Measurements from ENCODE around the gene C1RL.

C1RL gene

GRCh38 chr12:7076493-7076892 is 32.5 kb downstream of the C1RL start:
- H3K9me3 Mint-ChIP-seq = no peaks in the 10 kb centered on the region
- H3K36me3 Mint-ChIP-seq (ENCODE audit: low read depth) = no peaks in the 10 kb centered on the region
- no peak overlapping the region for H3K27ac Mint-ChIP-seq
- DNase-seq (no peak), ATAC-seq (no peak)
- no peak overlapping the region for H3K4me3 Mint-ChIP-seq
- H3K27me3 Mint-ChIP-seq = peaks cover 3% of the 10 kb centered on the region
- H3K4me1 Mint-ChIP-seq = no peaks in the 10 kb centered on the region

DNA sequence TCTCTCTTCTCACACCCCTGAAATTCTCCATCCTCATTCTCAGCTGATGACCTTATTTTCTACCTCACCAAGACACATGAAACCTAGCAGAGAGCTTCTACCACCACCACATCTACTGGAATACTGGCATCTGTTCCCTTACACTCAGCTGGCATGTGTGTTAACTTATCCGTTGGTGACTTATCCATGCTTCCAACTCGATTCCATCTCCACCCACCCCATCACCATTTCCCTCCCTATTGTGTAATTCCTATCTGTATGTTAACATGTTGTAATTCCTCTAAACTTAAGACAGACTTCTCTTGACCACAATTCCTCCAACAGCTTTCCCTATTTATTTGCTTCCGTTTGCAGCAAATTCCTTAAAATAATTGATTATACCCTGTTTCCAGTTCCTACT is 33.1 kb downstream of the C1RL start:
- DNase-seq (no peak), ATAC-seq (no peak)
- Mint-ChIP-seq H3K9me3 (no peaks in the 10 kb centered on the region), H3K4me3 (no peak overlapping the region), H3K27me3 (peaks cover 3% of the 10 kb centered on the region), H3K4me1 (no peaks in the 10 kb centered on the region), H3K27ac (no peak overlapping the region), H3K36me3 (ENCODE audit: low read depth) (no peaks in the 10 kb centered on the region)

DNA sequence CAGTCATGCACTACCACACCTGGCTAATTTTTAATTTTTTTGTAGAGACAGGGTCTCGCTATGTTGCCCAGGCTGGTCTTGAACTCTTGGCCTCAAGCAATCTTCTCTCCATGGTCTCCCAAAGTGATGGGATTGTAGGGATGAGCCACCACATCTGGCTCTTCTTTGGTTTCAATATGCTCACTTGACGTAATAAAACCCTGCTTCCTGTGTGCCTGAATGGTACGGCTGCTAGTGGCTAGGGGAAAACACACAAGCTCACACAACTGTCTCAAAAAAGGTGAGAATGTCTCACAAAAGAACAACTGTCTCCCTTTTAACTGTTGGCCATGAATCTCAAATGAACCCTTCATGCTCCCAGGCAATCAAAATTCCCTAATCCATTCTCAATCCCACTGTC is 33.5 kb downstream of the C1RL start:
- no peak overlapping the region for H3K27ac Mint-ChIP-seq
- ATAC-seq (no peak), DNase-seq (no peak)
- no peak overlapping the region for H3K4me3 Mint-ChIP-seq
- H3K36me3 Mint-ChIP-seq (ENCODE audit: low read depth) = no peaks in the 10 kb centered on the region
- H3K9me3 Mint-ChIP-seq = no peaks in the 10 kb centered on the region
- no peaks in the 10 kb centered on the region for H3K4me1 Mint-ChIP-seq
- H3K27me3 Mint-ChIP-seq = peaks cover 3% of the 10 kb centered on the region

- Mint-ChIP-seq H3K4me3 (no peak overlapping the region), H3K27me3 (peaks cover 3% of the 10 kb centered on the region), H3K27ac (no peak overlapping the region), H3K9me3 (no peaks in the 10 kb centered on the region), H3K4me1 (no peaks in the 10 kb centered on the region), H3K36me3 (ENCODE audit: low read depth) (no peaks in the 10 kb centered on the region)
- ATAC-seq = no peak
- no peak for DNase-seq
These were observed 35.1 kb downstream of the C1RL start for GRCh38 chr12:7073946-7074345.

GRCh38 chr12:7072554-7072953 is 36.5 kb downstream of the C1RL start:
- H3K4me1 Mint-ChIP-seq = no peaks in the 10 kb centered on the region
- no peaks in the 10 kb centered on the region for H3K9me3 Mint-ChIP-seq
- no peak for DNase-seq
- H3K27ac Mint-ChIP-seq = no peak overlapping the region
- H3K4me3 Mint-ChIP-seq = no peak overlapping the region
- H3K36me3 Mint-ChIP-seq (ENCODE audit: low read depth) = no peaks in the 10 kb centered on the region
- H3K27me3 Mint-ChIP-seq = peaks cover 3% of the 10 kb centered on the region
- ATAC-seq = no peak

DNA sequence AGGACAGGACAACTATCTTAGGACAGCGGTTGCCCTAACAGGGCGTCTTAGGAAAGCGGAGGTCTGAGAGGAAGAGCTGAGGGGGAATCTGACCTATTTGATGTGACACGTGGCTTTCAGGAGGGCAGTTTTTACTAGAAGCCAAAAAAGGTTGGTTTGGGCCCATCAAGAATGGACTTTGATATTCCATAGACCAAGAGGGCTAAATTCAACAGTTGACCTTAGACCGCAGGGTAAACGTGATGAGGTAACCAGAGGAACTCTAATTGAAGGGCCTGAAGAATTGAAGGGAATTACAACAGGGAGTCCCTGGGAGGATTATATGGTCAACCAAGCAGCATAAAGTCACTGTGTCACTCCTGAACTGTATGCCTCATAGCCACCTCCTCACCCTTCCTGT is 37.0 kb downstream of the C1RL start:
- Mint-ChIP-seq H3K9me3 (no peaks in the 10 kb centered on the region), H3K36me3 (ENCODE audit: low read depth) (no peaks in the 10 kb centered on the region), H3K27ac (no peak overlapping the region), H3K27me3 (peaks cover 6% of the 10 kb centered on the region), H3K4me3 (no peak overlapping the region), H3K4me1 (no peaks in the 10 kb centered on the region)
- no peak for ATAC-seq
- DNase-seq = no peak

GRCh38 chr12:7069386-7069785 is 39.6 kb downstream of the C1RL start:
- no peak for DNase-seq
- H3K9me3 Mint-ChIP-seq = no peaks in the 10 kb centered on the region
- no peak overlapping the region for H3K4me3 Mint-ChIP-seq
- no peak for ATAC-seq
- H3K27me3 Mint-ChIP-seq = peaks cover 6% of the 10 kb centered on the region
- no peaks in the 10 kb centered on the region for H3K36me3 Mint-ChIP-seq (ENCODE audit: low read depth)
- no peak overlapping the region for H3K27ac Mint-ChIP-seq
- H3K4me1 Mint-ChIP-seq = no peaks in the 10 kb centered on the region

GRCh38 chr12:7068994-7069346 is 40.0 kb downstream of the C1RL start:
- Mint-ChIP-seq H3K36me3 (ENCODE audit: low read depth) (no peaks in the 10 kb centered on the region), H3K27ac (no peak overlapping the region), H3K4me1 (no peaks in the 10 kb centered on the region), H3K27me3 (peaks cover 6% of the 10 kb centered on the region), H3K4me3 (no peak overlapping the region), H3K9me3 (no peaks in the 10 kb centered on the region)
- DNase-seq (no peak), ATAC-seq (no peak)

- Mint-ChIP-seq H3K27me3 (peaks cover 6% of the 10 kb centered on the region), H3K36me3 (ENCODE audit: low read depth) (no peaks in the 10 kb centered on the region), H3K4me3 (no peak overlapping the region), H3K4me1 (no peaks in the 10 kb centered on the region), H3K27ac (no peak overlapping the region), H3K9me3 (no peaks in the 10 kb centered on the region)
- ATAC-seq = no peak
- DNase-seq = no peak
These were observed 40.6 kb downstream of the C1RL start for GRCh38 chr12:7068240-7068993.

GRCh38 chr12:7067096-7067495 is 41.9 kb downstream of the C1RL start:
- peaks cover 6% of the 10 kb centered on the region for H3K27me3 Mint-ChIP-seq
- H3K4me3 Mint-ChIP-seq = no peak overlapping the region
- ATAC-seq (no peak), DNase-seq (no peak)
- H3K4me1 Mint-ChIP-seq = no peaks in the 10 kb centered on the region
- H3K27ac Mint-ChIP-seq = no peak overlapping the region
- H3K9me3 Mint-ChIP-seq = no peaks in the 10 kb centered on the region
- no peaks in the 10 kb centered on the region for H3K36me3 Mint-ChIP-seq (ENCODE audit: low read depth)

- ATAC-seq = no peak
These were observed 42.4 kb downstream of the C1RL start for GRCh38 chr12:7066596-7066995.

GRCh38 chr12:7065073-7065623 is 43.9 kb downstream of the C1RL start:
- Mint-ChIP-seq H3K9me3 (no peaks in the 10 kb centered on the region), H3K27me3 (peaks cover 4% of the 10 kb centered on the region), H3K36me3 (ENCODE audit: low read depth) (no peaks in the 10 kb centered on the region), H3K4me1 (no peaks in the 10 kb centered on the region), H3K4me3 (no peak overlapping the region), H3K27ac (no peak overlapping the region)
- DNase-seq = no peak
- no peak for ATAC-seq

More at GRCh38 chr12:7066596-7066995, 42.4 kb downstream of the C1RL start:
- Mint-ChIP-seq H3K4me1 (no peaks in the 10 kb centered on the region), H3K36me3 (ENCODE audit: low read depth) (no peaks in the 10 kb centered on the region), H3K9me3 (no peaks in the 10 kb centered on the region), H3K27ac (no peak overlapping the region), H3K27me3 (peaks cover 3% of the 10 kb centered on the region), H3K4me3 (no peak overlapping the region)
- DNase-seq = no peak

DNA sequence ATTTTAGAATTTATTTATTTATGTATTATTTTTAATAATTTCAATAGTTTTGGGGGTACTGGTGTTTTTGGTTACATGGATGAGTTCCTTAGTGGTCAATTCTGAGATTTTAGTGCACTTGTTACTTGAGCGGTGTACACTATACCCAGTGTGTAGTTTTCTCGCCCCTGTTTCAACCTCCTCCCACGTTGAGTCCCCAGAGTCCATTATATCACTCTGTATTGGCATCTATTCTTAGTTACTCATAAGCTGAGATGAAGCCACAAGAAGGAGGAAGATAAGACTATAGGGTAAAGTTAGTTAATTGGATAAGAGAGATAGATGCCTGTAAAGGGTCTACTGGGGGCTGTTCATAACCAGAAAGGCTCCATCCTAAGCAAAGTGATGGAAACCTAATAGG is 44.5 kb downstream of the C1RL start:
- H3K4me1 Mint-ChIP-seq = no peaks in the 10 kb centered on the region
- H3K36me3 Mint-ChIP-seq (ENCODE audit: low read depth) = no peaks in the 10 kb centered on the region

DNA sequence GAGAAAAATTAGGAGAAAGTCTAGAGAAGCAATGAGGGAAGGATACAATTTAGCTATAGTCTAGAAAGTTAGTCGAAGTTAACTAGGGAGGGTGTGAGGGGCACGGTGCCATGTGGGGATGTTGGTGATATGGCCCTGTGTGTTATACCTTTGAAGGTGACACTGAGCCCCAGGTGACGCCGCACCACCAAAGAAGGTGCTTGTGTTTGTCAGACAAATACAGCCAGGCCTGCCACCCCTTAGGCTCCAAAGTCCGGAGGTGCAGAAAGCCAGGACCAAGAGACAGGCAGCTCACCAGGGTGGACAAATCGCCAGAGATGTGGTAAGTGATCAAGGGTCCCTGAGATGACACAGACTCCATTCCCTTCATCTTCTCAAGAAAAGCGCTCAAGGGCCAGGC is 47.4 kb downstream of the C1RL start:
- H3K27me3 Mint-ChIP-seq = peaks cover 5% of the 10 kb centered on the region

More for the DNA sequence above, 44.5 kb downstream of the C1RL start:
- Mint-ChIP-seq H3K27ac (no peak overlapping the region), H3K9me3 (no peaks in the 10 kb centered on the region), H3K27me3 (peaks cover 8% of the 10 kb centered on the region), H3K4me3 (no peak overlapping the region)
- no peak for ATAC-seq
- no peak for DNase-seq

DNA sequence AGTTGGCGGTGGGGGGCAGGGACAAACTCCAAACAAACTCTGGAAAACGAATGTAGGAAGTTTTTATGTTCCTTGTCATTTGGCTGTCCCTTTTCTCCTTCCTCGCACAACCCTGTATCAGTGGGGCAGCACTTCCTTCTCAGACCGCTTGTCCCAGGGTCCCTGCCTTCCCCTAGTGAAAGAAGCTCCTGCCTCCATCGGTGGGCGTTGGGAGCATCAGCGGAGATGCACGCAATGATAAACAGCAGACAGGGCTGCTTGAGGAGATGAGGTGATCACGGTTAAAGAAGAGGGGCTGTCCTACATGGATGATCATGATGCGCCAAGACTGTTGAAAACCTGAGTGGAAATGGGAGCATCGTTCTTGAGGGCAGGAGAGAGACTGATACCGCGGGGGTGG is 47.9 kb downstream of the C1RL start:
- Mint-ChIP-seq H3K27ac (no peak overlapping the region), H3K9me3 (no peaks in the 10 kb centered on the region), H3K4me3 (no peak overlapping the region), H3K27me3 (peaks cover 5% of the 10 kb centered on the region), H3K36me3 (ENCODE audit: low read depth) (no peaks in the 10 kb centered on the region), H3K4me1 (no peaks in the 10 kb centered on the region)
- no peak for ATAC-seq
- DNase-seq = no peak

More for the DNA sequence above, 47.4 kb downstream of the C1RL start:
- DNase-seq = no peak
- Mint-ChIP-seq H3K36me3 (ENCODE audit: low read depth) (no peaks in the 10 kb centered on the region), H3K4me3 (no peak overlapping the region), H3K4me1 (no peaks in the 10 kb centered on the region), H3K9me3 (no peaks in the 10 kb centered on the region), H3K27ac (no peak overlapping the region)
- ATAC-seq = no peak

Data from activated naive CD8-positive, alpha-beta T cell treated with anti-CD3 and anti-CD28 coated beads, Interleukin-2, amount 50 U/mL, for 24 hours (primary cell).